Measurements from ENCODE around the gene ERVK3-1. TPM values are rescaled to one million over a fixed set of nuclear protein-coding genes. Genes with fewer than 3 reads are reported as not detected.

Gene ERVK3-1
- total and polyA plus RNA-seq, 2 donors (not counting 1 experiment from before 2014, with no cell fraction given), result 25.6 to 36.6 TPM

- no peak overlapping the region for H3K27ac ChIP-seq (ENCODE audit: insufficient read depth, low read length)
- no peak overlapping the region for H3K4me3 ChIP-seq (replicated peaks in 1 of 4; ENCODE audit: control extremely low read depth in 1 of 4, insufficient read depth in 1 of 4, low read depth in 3 of 4, low read length in 4 of 4)
- H2AFZ ChIP-seq (ENCODE audit: low read length), result no peak overlapping the region
- H3K36me3 ChIP-seq (ENCODE audit: control insufficient read depth, insufficient read depth, low read length), result peaks cover 7% of the 10 kb centered on the region
- no peak for TF ChIP-seq EZH2 (IDR thresholded peaks at IDR 0.05; ENCODE audit: low read length, missing control alignments)
- TF ChIP-seq CTCF (conservative IDR thresholded peaks at IDR 0.05 in 1 of 2, IDR thresholded peaks at IDR 0.05 in 1 of 2; ENCODE audit: low read depth in 1 of 2, low read length in 2 of 2), result no peak
- H3K27me3 ChIP-seq (ENCODE audit: control insufficient read depth, insufficient read depth, low read length), result no peaks in the 10 kb centered on the region
- H3K79me2 ChIP-seq (ENCODE audit: control insufficient read depth, insufficient read depth, low read length), result no peaks in the 10 kb centered on the region
- no peak overlapping the region for H3K4me2 ChIP-seq (ENCODE audit: extremely low read depth, insufficient read depth, low read length)
- no peak for DNase-seq (ENCODE audit: low read depth in 2 of 2)
- no peak overlapping the region for H3K9ac ChIP-seq (ENCODE audit: insufficient read depth, low read length)
- no peaks in the 10 kb centered on the region for H4K20me1 ChIP-seq (ENCODE audit: control insufficient read depth, extremely low read depth, insufficient read depth, low read length)
- H3K9me3 ChIP-seq (ENCODE audit: control insufficient read depth, insufficient read depth, low read depth, low read length), result peaks cover 4% of the 10 kb centered on the region
- no peaks in the 10 kb centered on the region for H3K4me1 ChIP-seq (ENCODE audit: control insufficient read depth, extremely low read depth, insufficient read depth, low read length)
Observed at GRCh38 chr19:58335630-58336029, 30.5 kb downstream of the ERVK3-1 start.

GRCh38 chr19:58336216-58336615 is 31.0 kb downstream of the ERVK3-1 start:
- TF ChIP-seq EZH2 (IDR thresholded peaks at IDR 0.05; ENCODE audit: low read length, missing control alignments) (no peak), CTCF (conservative IDR thresholded peaks at IDR 0.05 in 1 of 2, IDR thresholded peaks at IDR 0.05 in 1 of 2; ENCODE audit: low read depth in 1 of 2, low read length in 2 of 2) (no peak)
- no peaks in the 10 kb centered on the region for H3K79me2 ChIP-seq (ENCODE audit: control insufficient read depth, insufficient read depth, low read length)
- no peak overlapping the region for H2AFZ ChIP-seq (ENCODE audit: low read length)
- H4K20me1 ChIP-seq (ENCODE audit: control insufficient read depth, extremely low read depth, insufficient read depth, low read length), result no peaks in the 10 kb centered on the region
- H3K4me2 ChIP-seq (ENCODE audit: extremely low read depth, insufficient read depth, low read length), result no peak overlapping the region
- no peak for DNase-seq (ENCODE audit: low read depth in 2 of 2)
- H3K9ac ChIP-seq (ENCODE audit: insufficient read depth, low read length), result no peak overlapping the region
- no peaks in the 10 kb centered on the region for H3K27me3 ChIP-seq (ENCODE audit: control insufficient read depth, insufficient read depth, low read length)
- H3K4me1 ChIP-seq (ENCODE audit: control insufficient read depth, extremely low read depth, insufficient read depth, low read length), result no peaks in the 10 kb centered on the region
- peaks cover 7% of the 10 kb centered on the region for H3K36me3 ChIP-seq (ENCODE audit: control insufficient read depth, insufficient read depth, low read length)
- no peak overlapping the region for H3K4me3 ChIP-seq (replicated peaks in 1 of 4; ENCODE audit: control extremely low read depth in 1 of 4, insufficient read depth in 1 of 4, low read depth in 3 of 4, low read length in 4 of 4)
- H3K9me3 ChIP-seq (ENCODE audit: control insufficient read depth, insufficient read depth, low read depth, low read length), result peaks cover 4% of the 10 kb centered on the region
- no peak overlapping the region for H3K27ac ChIP-seq (ENCODE audit: insufficient read depth, low read length)

GRCh38 chr19:58336820-58337219 is 31.6 kb downstream of the ERVK3-1 start:
- no peak overlapping the region for H3K9ac ChIP-seq (ENCODE audit: insufficient read depth, low read length)
- H3K4me3 ChIP-seq (replicated peaks in 1 of 4; ENCODE audit: control extremely low read depth in 1 of 4, insufficient read depth in 1 of 4, low read depth in 3 of 4, low read length in 4 of 4), result no peak overlapping the region
- no peak overlapping the region for H2AFZ ChIP-seq (ENCODE audit: low read length)
- H3K27me3 ChIP-seq (ENCODE audit: control insufficient read depth, insufficient read depth, low read length), result no peaks in the 10 kb centered on the region
- no peak overlapping the region for H3K27ac ChIP-seq (ENCODE audit: insufficient read depth, low read length)
- H3K9me3 ChIP-seq (ENCODE audit: control insufficient read depth, insufficient read depth, low read depth, low read length), result peaks cover 4% of the 10 kb centered on the region
- peaks cover 7% of the 10 kb centered on the region for H3K36me3 ChIP-seq (ENCODE audit: control insufficient read depth, insufficient read depth, low read length)
- no peaks in the 10 kb centered on the region for H3K79me2 ChIP-seq (ENCODE audit: control insufficient read depth, insufficient read depth, low read length)
- no peaks in the 10 kb centered on the region for H3K4me1 ChIP-seq (ENCODE audit: control insufficient read depth, extremely low read depth, insufficient read depth, low read length)
- no peaks in the 10 kb centered on the region for H4K20me1 ChIP-seq (ENCODE audit: control insufficient read depth, extremely low read depth, insufficient read depth, low read length)
- no peak for DNase-seq (ENCODE audit: low read depth in 2 of 2)
- no peak overlapping the region for H3K4me2 ChIP-seq (ENCODE audit: extremely low read depth, insufficient read depth, low read length)
- TF ChIP-seq CTCF (conservative IDR thresholded peaks at IDR 0.05 in 1 of 2, IDR thresholded peaks at IDR 0.05 in 1 of 2; ENCODE audit: low read depth in 1 of 2, low read length in 2 of 2), result no peak
- no peak for TF ChIP-seq EZH2 (IDR thresholded peaks at IDR 0.05; ENCODE audit: low read length, missing control alignments)
